Subcutaneous abdominal adipose tissue (tissue), 5 donors: ENCODE data around the gene ZNF17.

ENCODE experiments used
- H3K27ac ChIP-seq: one replicate; pipeline ENCODE4 v1.7.0; 2013; ENCODE audit warnings: low read depth, mild to moderate bottlenecking, inconsistent platforms, low read length, moderate library complexity
- H3K27me3 ChIP-seq, 5 donors: one replicate each; pipeline ENCODE4 v1.7.0; 2013; ENCODE audit warnings: low read length in 5 of 5, inconsistent platforms in 1 of 5; ENCODE audit not compliant: control insufficient read depth in 5 of 5, insufficient read depth in 4 of 5
- H3K36me3 ChIP-seq, 5 donors: one replicate each; pipeline ENCODE4 v1.7.0; 2013; ENCODE audit warnings: low read length in 5 of 5; ENCODE audit not compliant: control insufficient read depth in 5 of 5, insufficient read depth in 5 of 5
- H3K4me1 ChIP-seq, 5 donors: one replicate each; pipeline ENCODE4 v1.7.0; 2013; ENCODE audit warnings: low read length in 5 of 5, mild to moderate bottlenecking in 3 of 5, moderate library complexity in 1 of 5; ENCODE audit not compliant: control insufficient read depth in 5 of 5, insufficient read depth in 5 of 5
- H3K4me3 ChIP-seq, 5 donors: one replicate each; pipeline ENCODE4 v1.7.0; 2013; ENCODE audit warnings: low read length in 5 of 5, low read depth in 1 of 5
- H3K9ac ChIP-seq, 5 donors: one replicate each; pipeline ENCODE4 v1.7.0; 2013; ENCODE audit warnings: low read length in 5 of 5, mild to moderate bottlenecking in 4 of 5, moderate library complexity in 3 of 5
- H3K9me3 ChIP-seq, 5 donors: one replicate each; pipeline ENCODE4 v1.7.0; 2013; ENCODE audit warnings: low read length in 5 of 5; ENCODE audit not compliant: control insufficient read depth in 5 of 5
- donor health status: healthy.
- donor health status: healthy.
- donor health status: healthy.
- donor health status: healthy.
- donor health status: healthy.

The ZNF17 gene

GRCh38 chr19:57419439-57419838 lies 8.5 kb downstream of the ZNF17 start:
- Histone ChIP-seq H3K9ac (no peak overlapping the region), H3K9me3 (peaks cover 34 to 71% (median 49%) of the 10 kb centered on the region in 5 donors), H3K4me3 (peak overlapping the region in 4 of 5 donors; percentile 32 to 50 (median 40)), H3K27ac (no peak overlapping the region), H3K4me1 (peaks cover 0 to 13% (median 0%) of the 10 kb centered on the region in 5 donors), H3K36me3 (peaks cover 33 to 64% (median 50%) of the 10 kb centered on the region in 5 donors), H3K27me3 (peaks cover 0 to 13% (median 0%) of the 10 kb centered on the region in 5 donors)

DNA sequence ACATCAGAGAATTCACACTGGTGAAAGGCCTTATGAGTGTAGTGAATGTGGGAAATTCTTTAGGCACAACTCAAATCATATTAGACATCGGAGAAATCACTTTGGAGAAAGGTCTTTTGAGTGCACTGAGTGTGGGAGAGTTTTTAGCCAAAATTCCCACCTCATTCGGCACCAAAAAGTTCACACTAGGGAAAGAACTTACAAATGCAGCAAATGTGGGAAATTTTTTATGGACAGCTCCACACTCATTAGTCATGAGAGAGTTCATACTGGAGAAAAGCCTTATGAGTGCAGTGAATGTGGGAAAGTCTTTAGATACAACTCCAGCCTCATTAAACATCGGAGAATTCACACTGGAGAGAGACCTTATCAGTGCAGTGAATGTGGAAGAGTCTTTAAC lies 10.1 kb downstream of the ZNF17 start:
- H3K27ac ChIP-seq: no peak overlapping the region
- H3K9ac ChIP-seq: peak overlapping the region in 1 of 5 donors; percentile 85
- H3K9me3 ChIP-seq: peaks cover 34 to 73% (median 44%) of the 10 kb centered on the region in 5 donors
- H3K4me1 ChIP-seq: peaks cover 0 to 13% (median 0%) of the 10 kb centered on the region in 5 donors
- peaks cover 33 to 51% (median 44%) of the 10 kb centered on the region in 5 donors for H3K36me3 ChIP-seq
- H3K27me3 ChIP-seq: peaks cover 0 to 13% (median 0%) of the 10 kb centered on the region in 5 donors
- peak overlapping the region in 3 of 5 donors; percentile 11 to 50 (median 32) for H3K4me3 ChIP-seq

- Histone ChIP-seq H3K27ac (no peak overlapping the region), H3K27me3 (no peaks in the 10 kb centered on the region), H3K4me3 (peak overlapping the region; percentile 79 to 96 (median 94)), H3K9ac (peak overlapping the region in 4 of 5 donors; percentile 83 to 91 (median 88)), H3K9me3 (peaks cover 0 to 6% (median 0%) of the 10 kb centered on the region in 5 donors), H3K36me3 (peaks cover 0 to 14% (median 11%) of the 10 kb centered on the region in 5 donors), H3K4me1 (peaks cover 4 to 22% (median 19%) of the 10 kb centered on the region in 5 donors)
These were observed 23.6 kb downstream of the ZNF17 start for GRCh38 chr19:57434386-57435061.

GRCh38 chr19:57435062-57435978 lies 24.4 kb downstream of the ZNF17 start, which contains the start of gene ZNF749:
TSS of gene ZNF749 (plus strand) at chr19:57435325. CDS start at chr19:57435579, 254 bp downstream.
- Histone ChIP-seq H3K36me3 (peaks cover 0 to 14% (median 11%) of the 10 kb centered on the region in 5 donors), H3K4me1 (peaks cover 4 to 22% (median 19%) of the 10 kb centered on the region in 5 donors), H3K27ac (no peak within 1 kb of the TSS), H3K9me3 (peaks cover 0 to 12% (median 1%) of the 10 kb centered on the region in 5 donors), H3K27me3 (no peaks in the 10 kb centered on the region), H3K4me3 (peak within 1 kb of the TSS; percentile 83 to 96 (median 94)), H3K9ac (peak within 1 kb of the TSS; percentile 38 to 91 (median 87))

- H3K9ac ChIP-seq: peak overlapping the region in 2 of 5 donors; percentile 83 to 87
- H3K4me3 ChIP-seq: peak overlapping the region; percentile 83 to 96 (median 94)
- H3K36me3 ChIP-seq: peaks cover 0 to 14% (median 11%) of the 10 kb centered on the region in 5 donors
- peaks cover under 1 to 20% (median 4%) of the 10 kb centered on the region in 5 donors for H3K9me3 ChIP-seq
- H3K4me1 ChIP-seq: peaks cover 4 to 22% (median 19%) of the 10 kb centered on the region in 5 donors
- no peaks in the 10 kb centered on the region for H3K27me3 ChIP-seq
- H3K27ac ChIP-seq: no peak overlapping the region
These were observed 25.5 kb downstream of the ZNF17 start for GRCh38 chr19:57436417-57436816.

DNA sequence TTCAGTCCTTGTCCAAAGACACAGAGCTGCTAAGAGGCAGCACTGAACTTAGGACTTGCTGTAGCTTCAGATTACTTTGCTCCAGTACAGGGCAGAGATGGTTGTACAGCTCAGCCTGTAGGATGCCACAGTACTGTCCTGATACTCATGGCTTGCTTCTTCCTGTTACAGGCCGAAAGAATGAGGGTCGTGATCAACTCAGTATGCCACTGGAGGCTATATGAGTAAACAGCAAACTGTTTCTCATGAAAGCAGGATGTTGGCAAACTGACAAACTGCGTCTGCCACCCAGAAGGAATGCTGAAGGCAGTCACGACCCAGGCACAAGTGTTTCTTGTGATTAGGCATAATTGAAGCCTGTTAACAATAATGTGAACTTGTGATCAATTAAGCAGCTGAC lies 27.0 kb downstream of the ZNF17 start:
- Histone ChIP-seq H3K9ac (no peak overlapping the region), H3K4me1 (peaks cover 4 to 22% (median 19%) of the 10 kb centered on the region in 5 donors), H3K36me3 (peaks cover 0 to 24% (median 15%) of the 10 kb centered on the region in 5 donors), H3K27ac (no peak overlapping the region), H3K4me3 (no peak overlapping the region), H3K27me3 (no peaks in the 10 kb centered on the region), H3K9me3 (peaks cover 4 to 34% (median 12%) of the 10 kb centered on the region in 5 donors)

DNA sequence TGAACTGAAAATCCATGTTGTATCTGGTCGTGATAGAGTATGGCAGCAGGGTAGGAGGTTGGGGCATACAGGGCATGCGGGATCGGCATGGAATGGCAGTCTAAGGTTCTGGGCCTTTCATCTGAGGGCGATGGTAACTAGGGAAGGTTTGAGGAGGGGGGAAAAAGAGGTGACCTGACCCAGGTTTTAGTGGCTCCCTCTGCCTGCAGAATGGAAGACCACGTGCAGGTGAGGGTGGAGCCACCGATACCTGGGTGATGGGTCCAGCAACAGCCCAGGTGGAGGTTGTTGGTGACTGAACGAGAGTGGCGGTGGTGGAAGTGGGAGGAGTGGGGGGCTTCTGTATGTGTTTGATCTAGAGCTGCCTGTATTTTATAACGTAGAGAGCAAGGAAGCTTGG lies 28.0 kb downstream of the ZNF17 start:
- Histone ChIP-seq H3K4me3 (peak overlapping the region in 1 of 5 donors; percentile 15), H3K36me3 (peaks cover 3 to 34% (median 25%) of the 10 kb centered on the region in 5 donors), H3K9ac (no peak overlapping the region), H3K4me1 (peaks cover 5 to 22% (median 19%) of the 10 kb centered on the region in 5 donors), H3K27me3 (no peaks in the 10 kb centered on the region), H3K27ac (no peak overlapping the region), H3K9me3 (peaks cover 14 to 44% (median 21%) of the 10 kb centered on the region in 5 donors)

DNA sequence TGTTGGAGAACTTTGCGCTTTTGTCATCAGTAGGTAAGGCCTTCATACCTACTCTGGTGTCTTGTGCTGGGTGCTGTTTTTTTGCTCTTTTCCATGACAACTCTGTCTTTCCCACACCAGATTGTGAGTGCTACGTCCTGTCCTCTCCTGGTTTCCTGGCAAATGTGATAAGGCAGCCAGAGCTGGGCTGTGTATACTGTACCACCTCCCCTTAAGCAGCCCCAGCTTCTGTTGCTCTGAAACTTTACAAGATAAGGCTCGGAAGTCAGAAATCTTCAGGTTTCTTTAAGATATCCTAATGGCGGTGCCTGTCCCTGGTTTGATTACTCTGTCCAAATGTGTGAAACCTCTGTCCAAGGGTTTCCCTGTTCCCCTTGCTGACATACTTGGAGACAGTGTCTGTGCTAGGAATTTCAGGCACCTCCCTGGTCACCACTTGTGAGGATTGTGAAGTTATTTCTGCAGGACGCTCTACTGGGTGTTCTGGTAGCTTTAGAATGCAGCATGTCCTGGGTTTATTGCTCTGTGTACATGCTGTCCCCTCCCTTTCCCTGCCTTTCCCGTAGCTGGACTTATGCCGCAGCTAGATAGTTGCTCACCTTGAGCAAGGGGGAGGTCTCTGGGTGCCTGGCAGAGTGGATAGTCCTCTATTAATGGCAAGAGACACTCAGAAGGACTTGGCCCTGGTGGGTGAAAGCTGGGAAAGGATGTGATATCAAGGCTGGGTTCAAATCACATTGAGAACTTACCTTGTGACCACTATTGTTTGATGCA lies 31.2 kb downstream of the ZNF17 start:
- H3K27me3 ChIP-seq: no peaks in the 10 kb centered on the region
- no peak overlapping the region for H3K9ac ChIP-seq
- H3K9me3 ChIP-seq: peaks cover 25 to 73% (median 39%) of the 10 kb centered on the region in 5 donors
- H3K4me1 ChIP-seq: peaks cover 0 to 9% (median 0%) of the 10 kb centered on the region in 5 donors
- no peak overlapping the region for H3K27ac ChIP-seq
- peak overlapping the region in 2 of 5 donors; percentile 31 to 54 for H3K4me3 ChIP-seq
- peaks cover 15 to 49% (median 37%) of the 10 kb centered on the region in 5 donors for H3K36me3 ChIP-seq

GRCh38 chr19:57443121-57443696 lies 32.2 kb downstream of the ZNF17 start:
- peak overlapping the region in 4 of 5 donors; percentile 25 to 54 (median 32) for H3K4me3 ChIP-seq
- H3K36me3 ChIP-seq: peaks cover 15 to 43% (median 34%) of the 10 kb centered on the region in 5 donors
- no peaks in the 10 kb centered on the region for H3K27me3 ChIP-seq
- H3K9me3 ChIP-seq: peaks cover 28 to 77% (median 41%) of the 10 kb centered on the region in 5 donors
- H3K9ac ChIP-seq: no peak overlapping the region
- peaks cover 0 to 9% (median 0%) of the 10 kb centered on the region in 5 donors for H3K4me1 ChIP-seq
- no peak overlapping the region for H3K27ac ChIP-seq
